Measurements from ENCODE around the gene TRAPPC8. TPM values are rescaled to one million over a fixed set of nuclear protein-coding genes. Genes with fewer than 3 reads are reported as not detected.
"Not testable (repeated sequence)": the region's sequence is repeated elsewhere in the genome, so short reads cannot be mapped to it uniquely, and the experiment has no call there.

TRAPPC8 gene
- total RNA-seq, 2 experiments from 2014 or later, result 39.6 to 46.1 TPM

GRCh38 chr18:31965316-31965970, 22.5 kb upstream of the TRAPPC8 start:
- POLR2A ChIA-PET, result no interaction called here
- H3K36me3 Mint-ChIP-seq, result no peaks in the 10 kb centered on the region
- H3K9me3 Mint-ChIP-seq, result no peaks in the 10 kb centered on the region
- no peak for ATAC-seq (ENCODE audit: low read depth)
- H3K27ac Mint-ChIP-seq, result no peak overlapping the region
- H3K4me1 Mint-ChIP-seq, result no peaks in the 10 kb centered on the region
- no peak for DNase-seq
- H3K4me3 Mint-ChIP-seq, result no peak overlapping the region
- peaks cover under 1% of the 10 kb centered on the region for H3K27me3 Mint-ChIP-seq

GRCh38 chr18:31957728-31958127, 14.8 kb upstream of the TRAPPC8 start:
- H3K27ac Mint-ChIP-seq, result no peak overlapping the region
- POLR2A ChIA-PET, result no interaction called here
- no peaks in the 10 kb centered on the region for H3K4me1 Mint-ChIP-seq
- H3K27me3 Mint-ChIP-seq, result peaks cover under 1% of the 10 kb centered on the region
- H3K36me3 Mint-ChIP-seq, result no peaks in the 10 kb centered on the region
- no peaks in the 10 kb centered on the region for H3K9me3 Mint-ChIP-seq
- H3K4me3 Mint-ChIP-seq, result no peak overlapping the region
- ATAC-seq (ENCODE audit: low read depth), result no peak
- DNase-seq, result no peak

GRCh38 chr18:31954349-31954748, 11.4 kb upstream of the TRAPPC8 start:
- POLR2A ChIA-PET, result no interaction called here
- Mint-ChIP-seq H3K27me3 (peaks cover 9% of the 10 kb centered on the region), H3K4me3 (no peak overlapping the region), H3K27ac (no peak overlapping the region), H3K36me3 (no peaks in the 10 kb centered on the region), H3K4me1 (no peaks in the 10 kb centered on the region), H3K9me3 (no peaks in the 10 kb centered on the region)
- DNase-seq (no peak), ATAC-seq (ENCODE audit: low read depth) (no peak)

GRCh38 chr18:31953699-31954098, 10.8 kb upstream of the TRAPPC8 start:
- POLR2A ChIA-PET; ATAC-seq (ENCODE audit: low read depth); H3K27me3 Mint-ChIP-seq: not testable (repeated sequence)

GRCh38 chr18:31952223-31952622, 9.3 kb upstream of the TRAPPC8 start:
- no peaks in the 10 kb centered on the region for H3K9me3 Mint-ChIP-seq
- DNase-seq, result no peak
- POLR2A ChIA-PET, result interaction anchor here (1.3 kb wide), 1 partner anchor 9 kb away, joined by 3 read pairs; the partner anchor contains the start of gene TRAPPC8
- no peak overlapping the region for H3K27ac Mint-ChIP-seq
- no peaks in the 10 kb centered on the region for H3K36me3 Mint-ChIP-seq
- no peak for ATAC-seq (ENCODE audit: low read depth)
- H3K27me3 Mint-ChIP-seq, result peaks cover 9% of the 10 kb centered on the region
- H3K4me3 Mint-ChIP-seq, result no peak overlapping the region
- H3K4me1 Mint-ChIP-seq, result no peaks in the 10 kb centered on the region

More at GRCh38 chr18:31953699-31954098, 10.8 kb upstream of the TRAPPC8 start:
- H3K9me3 Mint-ChIP-seq, H3K27ac Mint-ChIP-seq, DNase-seq, H3K36me3 Mint-ChIP-seq, H3K4me3 Mint-ChIP-seq, H3K4me1 Mint-ChIP-seq: not testable (repeated sequence)

- Mint-ChIP-seq H3K4me1 (peaks cover under 1% of the 10 kb centered on the region), H3K4me3 (no peak overlapping the region), H3K36me3 (no peaks in the 10 kb centered on the region), H3K27ac (no peak overlapping the region), H3K27me3 (peaks cover 9% of the 10 kb centered on the region), H3K9me3 (no peaks in the 10 kb centered on the region)
- POLR2A ChIA-PET, result no interaction called here
- DNase-seq (no peak), ATAC-seq (ENCODE audit: low read depth) (no peak)
Measured at GRCh38 chr18:31950583-31950982, 7.7 kb upstream of the TRAPPC8 start.

GRCh38 chr18:31948349-31948748, 5.4 kb upstream of the TRAPPC8 start:
- H3K36me3 Mint-ChIP-seq; H3K9me3 Mint-ChIP-seq; POLR2A ChIA-PET; ATAC-seq (ENCODE audit: low read depth); H3K27ac Mint-ChIP-seq; DNase-seq; H3K4me3 Mint-ChIP-seq; H3K27me3 Mint-ChIP-seq: not testable (repeated sequence)
- H3K4me1 Mint-ChIP-seq, result peaks cover 12% of the 10 kb centered on the region

GRCh38 chr18:31946305-31947046, 3.5 kb upstream of the TRAPPC8 start:
- DNase-seq (no peak), ATAC-seq (ENCODE audit: low read depth) (no peak)
- Mint-ChIP-seq H3K27me3 (peaks cover 3% of the 10 kb centered on the region), H3K9me3 (no peaks in the 10 kb centered on the region), H3K4me3 (no peak overlapping the region), H3K36me3 (no peaks in the 10 kb centered on the region), H3K27ac (no peak overlapping the region), H3K4me1 (peaks cover 16% of the 10 kb centered on the region)
- POLR2A ChIA-PET, result interaction anchor here (0.6 to 0.7 kb wide), 2 partner anchors 9 to 73 kb away, joined by 3 to 4 read pairs; partner anchors contain the start of gene RNF125

GRCh38 chr18:31943878-31944816, 1.2 kb upstream of the TRAPPC8 start:
- no peaks in the 10 kb centered on the region for H3K9me3 Mint-ChIP-seq
- peaks cover 4% of the 10 kb centered on the region for H3K36me3 Mint-ChIP-seq
- POLR2A ChIA-PET, result interaction anchor here (0.6 to 4.2 kb wide), 3 partner anchors 75 to 214 kb away, joined by 3 to 68 read pairs (median 26); partner anchors contain the start of genes RNF125 and RNF138

GRCh38 chr18:31942291-31942998, 483 bp downstream of the TRAPPC8 start:
- Mint-ChIP-seq H3K27ac (peak overlapping the region; percentile 99), H3K9me3 (no peaks in the 10 kb centered on the region), H3K4me3 (peak overlapping the region; percentile 99), H3K4me1 (peaks cover 35% of the 10 kb centered on the region), H3K36me3 (peaks cover 8% of the 10 kb centered on the region), H3K27me3 (no peaks in the 10 kb centered on the region)
- POLR2A ChIA-PET, result interaction anchor here (0.7 to 4.2 kb wide), 10 partner anchors 9 to 151 kb away, joined by 3 to 68 read pairs (median 4); partner anchors contain the start of genes RNF125 and RNF138
- DNase-seq (no peak), ATAC-seq (ENCODE audit: low read depth) (peak; percentile 32)

More at GRCh38 chr18:31943878-31944816, 1.2 kb upstream of the TRAPPC8 start:
- ATAC-seq (ENCODE audit: low read depth), result no peak
- DNase-seq, result no peak
- H3K27ac Mint-ChIP-seq, result peak overlapping the region; percentile 99
- peak overlapping the region; percentile 99 for H3K4me3 Mint-ChIP-seq
- no peaks in the 10 kb centered on the region for H3K27me3 Mint-ChIP-seq
- peaks cover 26% of the 10 kb centered on the region for H3K4me1 Mint-ChIP-seq

- Mint-ChIP-seq H3K4me1 (peaks cover 35% of the 10 kb centered on the region), H3K36me3 (peaks cover 8% of the 10 kb centered on the region), H3K27ac (no peak overlapping the region), H3K9me3 (no peaks in the 10 kb centered on the region), H3K4me3 (peak overlapping the region; percentile 99), H3K27me3 (no peaks in the 10 kb centered on the region)
- ATAC-seq (ENCODE audit: low read depth) (no peak), DNase-seq (no peak)
- POLR2A ChIA-PET, result interaction anchor here (1.1 to 4.2 kb wide), 3 partner anchors 78 to 151 kb away, joined by 3 to 68 read pairs (median 26); partner anchors contain the start of genes RNF125 and RNF138
Measured at GRCh38 chr18:31941010-31941809, 1.7 kb downstream of the TRAPPC8 start.

GRCh38 chr18:31934773-31935172, 8.2 kb downstream of the TRAPPC8 start:
- H3K4me1 Mint-ChIP-seq, result peaks cover 14% of the 10 kb centered on the region
- ATAC-seq (ENCODE audit: low read depth); H3K9me3 Mint-ChIP-seq; POLR2A ChIA-PET; H3K27me3 Mint-ChIP-seq; H3K27ac Mint-ChIP-seq; H3K4me3 Mint-ChIP-seq; H3K36me3 Mint-ChIP-seq; DNase-seq: not testable (repeated sequence)
